ENCODE measurements around the gene MED13L.
A peak's percentile ranks its signal among the peaks of the same experiment; 100 is the strongest.
"Not testable (repeated sequence)": the region's sequence is repeated elsewhere in the genome, so short reads cannot be mapped to it uniquely, and the experiment has no call there.

MED13L gene

DNA sequence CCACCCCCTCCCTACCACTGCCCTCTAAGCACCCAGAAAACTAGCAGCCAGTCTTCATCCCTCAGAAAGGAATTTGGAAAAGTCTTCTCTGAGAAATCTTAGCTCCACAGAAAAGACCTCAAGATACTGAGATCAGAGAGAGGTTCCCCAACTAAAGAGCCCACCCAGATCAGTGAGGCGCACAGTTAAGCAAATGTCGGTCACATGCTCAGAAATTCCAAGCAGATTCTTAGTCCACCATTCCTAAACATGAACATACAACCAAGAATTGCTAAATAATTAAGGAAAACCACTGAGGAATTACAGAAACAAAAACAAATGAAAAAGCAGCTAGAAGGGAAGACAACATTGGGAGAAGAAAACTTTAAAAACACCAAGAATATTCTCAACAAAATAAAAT, 32.3 kb downstream of the MED13L start:
- DNase-seq: no peak

- DNase-seq: no peak
Observed at GRCh38 chr12:116244474-116245090, 32.9 kb downstream of the MED13L start.

DNA sequence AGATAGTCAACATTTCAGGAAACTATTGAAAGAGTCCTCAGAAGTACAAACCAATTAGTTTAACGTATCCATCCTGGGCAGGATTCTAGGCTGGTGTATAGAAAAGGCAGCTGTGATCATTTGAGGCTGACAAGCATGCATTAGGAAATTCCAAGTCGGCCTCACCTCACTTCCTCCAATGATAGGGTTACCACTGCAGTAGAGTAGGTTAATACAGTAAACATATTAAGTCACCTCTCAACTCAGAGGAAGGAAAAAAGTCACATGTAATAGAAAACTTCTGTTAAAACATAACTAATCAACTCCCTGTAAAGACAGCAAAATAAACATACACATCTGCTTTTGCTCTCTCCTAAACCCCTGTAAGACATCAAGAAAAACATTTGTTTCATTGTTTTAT, 33.5 kb downstream of the MED13L start:
- no peak for DNase-seq

GRCh38 chr12:116242740-116243139, 34.8 kb downstream of the MED13L start:
- no peak for DNase-seq

DNA sequence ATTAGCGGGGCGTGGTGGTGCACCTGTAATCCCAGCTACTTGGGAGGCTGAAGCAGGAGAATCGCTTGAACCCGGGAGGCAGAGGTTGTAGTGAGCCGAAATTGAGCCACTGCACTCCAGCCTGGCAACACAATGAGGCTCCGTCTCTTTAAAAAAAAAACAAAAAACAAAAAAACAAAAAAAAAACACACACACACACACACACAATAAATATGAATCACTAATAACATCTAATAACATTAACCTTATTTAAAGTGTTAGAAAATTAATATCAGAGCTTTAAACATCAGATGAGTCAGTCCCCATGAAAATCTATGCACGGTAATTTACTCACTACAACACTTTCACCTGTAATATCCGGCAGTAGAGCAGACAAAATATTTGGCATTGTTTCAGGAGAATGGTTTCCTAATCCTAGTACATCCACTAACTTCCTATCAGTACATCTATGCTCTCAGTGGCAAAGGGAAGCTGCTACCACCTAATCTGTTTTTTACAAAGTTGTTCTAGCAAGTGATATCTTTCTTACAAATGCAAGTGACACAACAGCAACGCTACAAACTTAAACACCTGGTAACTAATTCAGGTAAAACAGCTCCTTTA, 36.2 kb downstream of the MED13L start:
- no peak for DNase-seq

DNA sequence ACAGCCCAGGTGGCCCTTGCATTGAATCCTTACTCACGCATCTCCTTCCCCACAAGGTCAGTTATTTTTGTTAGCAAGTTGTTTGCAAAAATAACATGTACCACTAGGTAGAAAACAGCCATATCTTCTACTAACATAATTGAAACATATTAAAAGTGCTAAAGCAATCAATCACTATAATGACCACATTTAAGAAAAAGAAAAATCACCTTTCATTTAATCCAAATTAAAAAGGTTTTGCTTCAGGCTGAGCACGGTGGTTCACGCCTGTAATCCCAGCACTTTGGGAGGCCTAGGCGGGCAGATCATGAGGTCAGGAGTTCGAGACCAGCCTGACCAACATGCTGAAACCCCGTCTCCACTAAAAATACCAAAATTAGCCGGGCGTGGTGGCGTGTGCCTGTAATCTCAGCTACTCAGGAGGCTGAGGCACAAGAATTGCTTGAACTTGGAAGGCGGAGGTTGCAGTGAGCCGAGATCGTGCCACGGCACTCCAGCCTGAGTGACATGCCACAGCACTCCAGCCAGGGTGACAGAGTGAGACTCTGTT, 38.8 kb downstream of the MED13L start:
- DNase-seq: not testable (repeated sequence)

GRCh38 chr12:116238149-116238548, 39.3 kb downstream of the MED13L start:
- no peak for DNase-seq

- DNase-seq: no peak
Observed at GRCh38 chr12:116236976-116237375, 40.5 kb downstream of the MED13L start.

DNA sequence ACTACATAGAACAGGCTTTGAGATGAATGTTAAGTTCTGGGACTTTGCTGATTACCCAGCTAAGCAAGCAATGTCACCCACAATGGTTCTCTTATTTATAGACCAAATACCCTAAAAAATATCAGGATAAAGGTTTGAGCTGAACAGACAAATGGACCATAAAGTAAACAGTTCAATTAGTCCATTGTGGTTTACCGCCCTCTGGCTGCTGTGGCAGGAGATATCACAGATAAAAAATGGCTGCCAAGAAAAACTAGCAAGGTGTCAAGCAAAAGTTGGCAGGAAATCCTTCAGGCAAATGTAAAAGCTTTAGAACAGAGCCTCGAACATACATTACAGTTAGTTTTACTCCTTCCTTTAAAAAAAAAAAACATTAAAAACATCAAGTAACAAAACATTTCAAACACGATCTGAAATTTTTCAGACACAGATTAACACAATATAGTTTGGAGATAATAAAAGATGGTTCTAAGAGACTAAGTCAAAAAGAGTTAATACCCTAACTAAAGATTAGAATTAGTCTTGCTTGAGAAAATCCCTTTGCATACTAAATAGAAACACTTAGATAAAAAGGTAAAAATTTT, 41.3 kb downstream of the MED13L start:
- DNase-seq: no peak

DNA sequence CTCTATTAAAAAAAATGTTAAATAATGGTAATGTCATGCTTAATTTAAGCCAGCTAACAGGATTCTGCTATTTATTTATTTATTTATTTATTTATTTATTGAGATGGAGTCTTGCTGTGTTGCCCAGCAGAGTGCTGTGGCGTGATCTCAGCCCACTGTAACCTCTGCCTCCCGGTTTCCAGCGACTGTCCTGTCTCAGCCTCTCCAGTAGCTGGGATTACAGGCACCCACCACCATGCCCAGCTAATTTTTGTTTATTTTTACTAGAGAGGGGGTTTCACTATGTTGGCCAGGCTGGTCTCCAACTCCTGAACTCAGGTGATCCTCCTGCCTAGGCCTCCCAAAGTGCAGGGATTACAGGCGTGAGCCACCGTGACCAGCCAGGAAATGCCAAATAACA, 43.3 kb downstream of the MED13L start:
- DNase-seq: not testable (repeated sequence)

DNA sequence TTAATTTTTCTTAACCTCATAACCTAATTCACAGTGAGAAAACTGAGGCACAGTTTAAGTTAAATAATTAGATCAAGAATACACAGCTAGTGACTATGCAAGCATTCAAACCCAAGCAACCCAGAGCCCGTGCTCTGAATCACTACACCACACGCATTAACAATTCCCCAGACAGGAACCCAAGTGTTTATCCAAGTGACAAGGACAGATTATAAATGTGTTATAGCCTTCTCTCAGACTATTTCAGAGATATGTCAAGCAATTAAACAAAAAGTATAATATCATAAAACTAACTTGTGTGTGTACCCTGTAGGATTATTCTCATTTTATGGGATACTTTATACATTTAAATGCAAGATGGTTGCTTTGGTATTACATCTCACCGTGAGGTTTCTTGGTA, 43.8 kb downstream of the MED13L start:
- DNase-seq: no peak

DNA sequence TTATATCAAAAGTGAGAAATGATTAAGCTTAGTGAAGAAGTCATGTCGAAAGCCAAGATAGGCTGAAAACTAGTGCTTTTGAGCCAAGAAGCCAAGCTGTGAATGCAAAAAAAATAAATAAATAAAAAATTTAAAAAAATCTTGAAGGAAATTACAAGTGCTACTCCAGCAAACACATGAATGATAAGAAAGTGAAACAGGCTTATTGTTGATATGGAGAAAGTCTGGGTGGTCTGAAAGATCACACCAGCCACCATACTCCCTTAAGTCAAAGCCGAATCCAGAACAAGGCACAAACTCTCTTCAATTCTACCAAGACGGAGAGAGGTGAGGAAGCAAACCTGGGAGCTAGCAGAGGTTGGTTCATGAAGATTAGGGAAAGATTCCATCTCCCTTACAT, 49.7 kb downstream of the MED13L start:
- DNase-seq: no peak

DNA sequence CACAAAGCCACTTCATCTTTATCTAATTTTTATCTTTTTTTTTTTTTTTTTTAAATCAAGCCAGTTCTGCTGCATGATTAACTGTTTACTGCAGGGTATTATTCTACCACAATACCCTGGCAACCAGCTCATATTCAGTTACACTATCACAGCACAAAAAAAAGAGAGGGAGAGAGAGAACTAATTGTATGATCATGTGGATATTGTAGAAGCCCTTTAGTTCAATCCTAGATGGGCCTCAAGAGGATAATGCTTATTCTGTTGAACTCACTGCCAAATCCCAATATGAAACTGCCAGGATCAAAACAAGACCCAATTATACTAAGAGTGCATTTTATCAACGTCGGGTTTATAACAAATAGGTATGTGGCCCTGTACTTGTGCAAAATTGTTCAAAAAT, 51.5 kb downstream of the MED13L start:
- DNase-seq: no peak

GRCh38 chr12:116222358-116222757, 55.1 kb downstream of the MED13L start:
- peak; percentile 40 for DNase-seq

DNA sequence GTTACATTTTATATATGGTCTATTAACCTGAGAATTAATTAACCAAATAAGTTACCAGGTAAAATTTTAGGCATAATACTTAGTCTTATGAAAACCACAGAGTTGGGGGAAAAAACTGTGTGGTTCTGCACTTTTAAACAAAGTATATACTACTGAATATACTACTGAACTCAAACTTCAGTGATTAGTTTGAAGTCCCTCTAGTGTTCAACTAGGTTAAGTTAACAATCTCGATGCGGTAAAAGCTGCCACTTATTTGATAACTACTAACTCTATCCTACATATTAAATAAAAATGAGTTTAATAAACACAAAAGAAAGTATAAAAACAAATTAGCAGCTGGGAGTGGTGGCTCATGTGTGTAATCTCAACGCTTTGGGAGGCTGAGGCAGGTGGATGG, 56.7 kb downstream of the MED13L start:
- DNase-seq: no peak

DNA sequence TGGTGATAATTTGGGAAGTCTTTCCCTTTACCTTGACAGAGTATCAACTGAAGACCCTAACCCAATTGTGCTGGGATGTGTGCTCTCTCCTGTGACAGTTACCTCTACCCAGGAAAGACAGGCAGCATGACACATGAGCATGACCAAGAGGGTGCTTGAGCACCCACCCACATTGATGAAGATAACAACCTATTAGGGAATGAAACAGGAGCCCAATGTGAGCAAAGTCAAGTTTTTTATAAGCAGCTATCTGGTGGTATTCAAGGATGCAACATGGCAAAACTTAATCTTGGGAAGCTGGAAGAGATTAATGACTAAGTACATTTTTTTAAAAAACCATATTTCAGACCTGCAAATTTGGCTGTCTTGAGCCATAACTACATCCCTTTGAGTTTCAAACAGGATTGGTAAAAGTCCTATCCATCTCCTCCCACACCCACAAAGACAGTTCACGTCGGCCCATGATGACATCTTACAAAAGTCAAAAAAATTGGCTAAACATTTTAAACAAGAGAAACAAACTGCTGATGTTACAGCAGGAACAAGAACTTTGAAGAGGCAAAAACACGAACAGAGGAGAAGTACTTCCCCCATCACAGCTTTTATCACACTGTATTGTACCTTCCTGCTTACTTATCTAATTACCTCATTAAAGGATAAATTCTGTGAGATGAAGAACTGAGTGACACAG, 60.3 kb downstream of the MED13L start:
- no peak for DNase-seq

- DNase-seq: no peak
Observed at GRCh38 chr12:116216022-116216756, 61.3 kb downstream of the MED13L start.

GRCh38 chr12:116215023-116215422, 62.5 kb downstream of the MED13L start:
- no peak for DNase-seq

GRCh38 chr12:116213885-116214527, 63.5 kb downstream of the MED13L start:
- no peak for DNase-seq

DNA sequence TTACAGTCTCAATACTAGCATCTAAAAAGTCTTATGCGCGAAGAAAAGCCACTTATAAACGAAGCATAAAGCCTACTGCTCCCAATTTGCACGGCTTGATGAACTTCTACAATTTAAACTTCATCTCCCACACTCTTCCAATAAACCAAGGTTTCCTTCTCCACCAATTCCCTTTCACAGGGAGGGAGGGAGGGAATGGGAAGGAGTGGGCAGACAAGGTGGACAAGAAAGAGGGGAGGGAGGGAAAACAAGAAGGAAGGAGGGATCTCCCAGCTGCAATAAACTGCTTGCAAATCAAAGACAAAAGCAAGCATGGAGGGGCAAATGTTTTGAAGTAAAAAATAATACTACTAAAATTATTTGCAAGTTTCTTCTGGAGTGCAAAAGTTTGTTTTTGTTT, 64.5 kb downstream of the MED13L start:
- DNase-seq: no peak

DNA sequence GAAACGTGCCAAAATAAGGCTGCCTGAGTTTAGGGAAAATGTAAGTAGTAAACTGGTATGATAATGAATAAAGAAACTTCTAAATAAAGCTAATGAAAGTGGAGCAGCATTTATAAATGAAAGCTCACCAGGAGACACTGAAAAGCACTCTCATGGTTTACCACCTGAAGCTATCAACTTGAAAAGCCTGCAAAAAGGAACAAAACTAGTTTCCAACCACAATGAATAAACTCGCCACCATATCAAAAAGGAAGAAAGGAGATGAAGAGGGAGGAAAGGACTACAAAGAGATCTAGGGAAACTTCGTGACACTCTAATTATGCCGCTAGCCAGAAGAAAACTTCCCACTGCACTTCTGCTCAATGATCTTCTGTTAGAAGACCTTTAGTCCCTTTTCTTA, 66.7 kb downstream of the MED13L start:
- DNase-seq: no peak

- DNase-seq: no peak
Observed at GRCh38 chr12:116210131-116210530, 67.4 kb downstream of the MED13L start.

DNA sequence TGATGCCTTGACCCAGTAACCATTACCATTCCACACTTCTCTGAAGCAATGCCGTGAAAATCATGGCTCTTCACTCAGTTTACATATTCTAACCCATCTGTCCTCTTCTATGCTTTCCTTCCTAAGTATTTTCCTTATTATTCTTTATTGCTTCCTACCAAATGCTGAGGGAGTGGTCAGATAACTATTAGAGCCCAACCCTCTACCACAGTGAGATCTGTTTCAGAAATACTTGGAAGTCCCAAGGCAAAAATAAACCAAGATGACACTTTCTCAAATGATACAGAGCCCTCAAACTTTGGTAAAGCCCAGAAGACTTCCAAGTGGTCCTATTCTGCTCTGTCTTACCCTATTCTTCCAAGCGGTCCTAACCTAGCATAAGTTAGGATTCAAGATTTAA, 68.0 kb downstream of the MED13L start:
- no peak for DNase-seq
